ENCODE results near the gene EFCAB6.

EFCAB6 gene

GRCh38 chr22:43526117-43526655 is 285.9 kb downstream of the EFCAB6 start:
- TF ChIP-seq TAF1 (IDR thresholded peaks at IDR 0.05; ENCODE audit: low read depth): no peak
- no peak for TF ChIP-seq ZBTB7A (IDR thresholded peaks at IDR 0.05; ENCODE audit: low read depth)
- no peak for TF ChIP-seq NFIC (IDR thresholded peaks at IDR 0.05)
- no peak for TF ChIP-seq CEBPB (IDR thresholded peaks at IDR 0.05)
- TF ChIP-seq EGR1 (IDR thresholded peaks at IDR 0.05): no peak
- no peak for TF ChIP-seq YY1 (IDR thresholded peaks at IDR 0.05; ENCODE audit: low read depth)
- TF ChIP-seq TCF12 (IDR thresholded peaks at IDR 0.05; ENCODE audit: low read depth): no peak
- TF ChIP-seq, protein P1, sequence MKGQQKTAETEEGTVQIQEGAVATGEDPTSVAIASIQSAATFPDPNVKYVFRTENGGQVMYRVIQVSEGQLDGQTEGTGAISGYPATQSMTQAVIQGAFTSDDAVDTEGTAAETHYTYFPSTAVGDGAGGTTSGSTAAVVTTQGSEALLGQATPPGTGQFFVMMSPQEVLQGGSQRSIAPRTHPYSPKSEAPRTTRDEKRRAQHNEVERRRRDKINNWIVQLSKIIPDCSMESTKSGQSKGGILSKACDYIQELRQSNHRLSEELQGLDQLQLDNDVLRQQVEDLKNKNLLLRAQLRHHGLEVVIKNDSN (IDR thresholded peaks at IDR 0.05): no peak
- no peak for TF ChIP-seq MAX (IDR thresholded peaks at IDR 0.05)
- no peak for TF ChIP-seq EP300 (IDR thresholded peaks at IDR 0.05; ENCODE audit: borderline replicate concordance)
- TF ChIP-seq RAD21 (IDR thresholded peaks at IDR 0.05; ENCODE audit: low read depth): no peak
- no peak for TF ChIP-seq TEAD4 (IDR thresholded peaks at IDR 0.05)
- no peak for TF ChIP-seq FOXM1 (IDR thresholded peaks at IDR 0.05; ENCODE audit: borderline replicate concordance, low read depth)
- no peak for TF ChIP-seq CREB1 (IDR thresholded peaks at IDR 0.05; ENCODE audit: low read depth)
- TF ChIP-seq, protein P2, sequence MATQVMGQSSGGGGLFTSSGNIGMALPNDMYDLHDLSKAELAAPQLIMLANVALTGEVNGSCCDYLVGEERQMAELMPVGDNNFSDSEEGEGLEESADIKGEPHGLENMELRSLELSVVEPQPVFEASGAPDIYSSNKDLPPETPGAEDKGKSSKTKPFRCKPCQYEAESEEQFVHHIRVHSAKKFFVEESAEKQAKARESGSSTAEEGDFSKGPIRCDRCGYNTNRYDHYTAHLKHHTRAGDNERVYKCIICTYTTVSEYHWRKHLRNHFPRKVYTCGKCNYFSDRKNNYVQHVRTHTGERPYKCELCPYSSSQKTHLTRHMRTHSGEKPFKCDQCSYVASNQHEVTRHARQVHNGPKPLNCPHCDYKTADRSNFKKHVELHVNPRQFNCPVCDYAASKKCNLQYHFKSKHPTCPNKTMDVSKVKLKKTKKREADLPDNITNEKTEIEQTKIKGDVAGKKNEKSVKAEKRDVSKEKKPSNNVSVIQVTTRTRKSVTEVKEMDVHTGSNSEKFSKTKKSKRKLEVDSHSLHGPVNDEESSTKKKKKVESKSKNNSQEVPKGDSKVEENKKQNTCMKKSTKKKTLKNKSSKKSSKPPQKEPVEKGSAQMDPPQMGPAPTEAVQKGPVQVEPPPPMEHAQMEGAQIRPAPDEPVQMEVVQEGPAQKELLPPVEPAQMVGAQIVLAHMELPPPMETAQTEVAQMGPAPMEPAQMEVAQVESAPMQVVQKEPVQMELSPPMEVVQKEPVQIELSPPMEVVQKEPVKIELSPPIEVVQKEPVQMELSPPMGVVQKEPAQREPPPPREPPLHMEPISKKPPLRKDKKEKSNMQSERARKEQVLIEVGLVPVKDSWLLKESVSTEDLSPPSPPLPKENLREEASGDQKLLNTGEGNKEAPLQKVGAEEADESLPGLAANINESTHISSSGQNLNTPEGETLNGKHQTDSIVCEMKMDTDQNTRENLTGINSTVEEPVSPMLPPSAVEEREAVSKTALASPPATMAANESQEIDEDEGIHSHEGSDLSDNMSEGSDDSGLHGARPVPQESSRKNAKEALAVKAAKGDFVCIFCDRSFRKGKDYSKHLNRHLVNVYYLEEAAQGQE (IDR thresholded peaks at IDR 0.05; ENCODE audit: low read depth): no peak

- TF ChIP-seq CEBPB (IDR thresholded peaks at IDR 0.05) (no peak), TCF12 (IDR thresholded peaks at IDR 0.05; ENCODE audit: low read depth) (no peak), YY1 (IDR thresholded peaks at IDR 0.05; ENCODE audit: low read depth) (no peak), TEAD4 (IDR thresholded peaks at IDR 0.05) (no peak), TAF1 (IDR thresholded peaks at IDR 0.05; ENCODE audit: low read depth) (no peak), EGR1 (IDR thresholded peaks at IDR 0.05) (no peak), CREB1 (IDR thresholded peaks at IDR 0.05; ENCODE audit: low read depth) (no peak)
Measured at GRCh38 chr22:43521716-43522115, 290.4 kb downstream of the EFCAB6 start.

DNA sequence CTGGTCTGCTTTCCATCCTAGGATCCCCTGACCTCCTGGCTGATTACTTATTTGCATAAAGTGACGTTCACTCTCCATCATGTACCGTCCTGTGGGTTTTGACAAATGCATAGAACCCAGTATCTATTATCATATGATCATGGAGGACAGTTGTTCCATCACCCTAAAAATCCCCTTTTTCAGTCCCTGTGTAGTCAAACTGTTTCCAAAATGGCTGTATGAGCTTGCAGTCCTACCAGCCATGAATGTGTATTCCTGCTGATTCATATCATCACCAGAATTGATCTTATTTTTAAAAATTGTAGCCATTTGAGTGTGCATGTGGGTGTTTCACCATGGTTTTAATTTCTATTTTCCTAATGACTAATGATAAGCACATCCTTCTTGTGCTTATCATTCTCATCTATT is 291.5 kb downstream of the EFCAB6 start:
- TF ChIP-seq, protein P1 (IDR thresholded peaks at IDR 0.05): no peak
- TF ChIP-seq ZBTB7A (IDR thresholded peaks at IDR 0.05; ENCODE audit: low read depth): no peak
- no peak for TF ChIP-seq TAF1 (IDR thresholded peaks at IDR 0.05; ENCODE audit: low read depth)
- TF ChIP-seq FOXM1 (IDR thresholded peaks at IDR 0.05; ENCODE audit: borderline replicate concordance, low read depth): no peak
- TF ChIP-seq EP300 (IDR thresholded peaks at IDR 0.05; ENCODE audit: borderline replicate concordance): no peak
- TF ChIP-seq NFIC (IDR thresholded peaks at IDR 0.05): no peak
- no peak for TF ChIP-seq YY1 (IDR thresholded peaks at IDR 0.05; ENCODE audit: low read depth)
- no peak for TF ChIP-seq TCF12 (IDR thresholded peaks at IDR 0.05; ENCODE audit: low read depth)
- no peak for TF ChIP-seq TEAD4 (IDR thresholded peaks at IDR 0.05)
- no peak for TF ChIP-seq EGR1 (IDR thresholded peaks at IDR 0.05)
- TF ChIP-seq RAD21 (IDR thresholded peaks at IDR 0.05; ENCODE audit: low read depth): no peak
- TF ChIP-seq CREB1 (IDR thresholded peaks at IDR 0.05; ENCODE audit: low read depth): no peak
- no peak for TF ChIP-seq MAX (IDR thresholded peaks at IDR 0.05)
- TF ChIP-seq, protein P2 (IDR thresholded peaks at IDR 0.05; ENCODE audit: low read depth): no peak
- TF ChIP-seq CEBPB (IDR thresholded peaks at IDR 0.05): no peak

GRCh38 chr22:43516996-43517635 is 295.0 kb downstream of the EFCAB6 start:
- no peak for TF ChIP-seq ZBTB7A (IDR thresholded peaks at IDR 0.05; ENCODE audit: low read depth)
- TF ChIP-seq TEAD4 (IDR thresholded peaks at IDR 0.05): no peak
- no peak for TF ChIP-seq EP300 (IDR thresholded peaks at IDR 0.05; ENCODE audit: borderline replicate concordance)
- no peak for TF ChIP-seq FOXM1 (IDR thresholded peaks at IDR 0.05; ENCODE audit: borderline replicate concordance, low read depth)
- TF ChIP-seq, protein P1 (IDR thresholded peaks at IDR 0.05): no peak
- TF ChIP-seq EGR1 (IDR thresholded peaks at IDR 0.05): no peak
- TF ChIP-seq RAD21 (IDR thresholded peaks at IDR 0.05; ENCODE audit: low read depth): no peak
- no peak for TF ChIP-seq CEBPB (IDR thresholded peaks at IDR 0.05)

GRCh38 chr22:43516386-43516785 is 295.7 kb downstream of the EFCAB6 start:
- TF ChIP-seq, protein P2 (IDR thresholded peaks at IDR 0.05; ENCODE audit: low read depth): no peak
- TF ChIP-seq TAF1 (IDR thresholded peaks at IDR 0.05; ENCODE audit: low read depth) (no peak), CEBPB (IDR thresholded peaks at IDR 0.05) (no peak), MAX (IDR thresholded peaks at IDR 0.05) (no peak), EP300 (IDR thresholded peaks at IDR 0.05; ENCODE audit: borderline replicate concordance) (no peak), ZBTB7A (IDR thresholded peaks at IDR 0.05; ENCODE audit: low read depth) (no peak)

Data from Ishikawa (cell line).